Smooth muscle cell (in vitro differentiated cells): ENCODE results near the gene WDR73. TPM values are rescaled to one million over a fixed set of nuclear protein-coding genes. Genes with fewer than 3 reads are reported as not detected.

Experiments
- DNase-seq: peaks from one replicate; lab custom pipeline; 2025; ENCODE audit not compliant: unreplicated experiment; lab: John Stamatoyannopoulos, UW
- H2AFZ ChIP-seq: fragments of 200-600 bp; sonication (generic); 2 replicates; pipeline ENCODE4 v1.6.0; 2016; ENCODE audit warnings: antibody characterized with exemption, low read depth, mild to moderate bottlenecking
- H3F3A ChIP-seq: fragments of 200-600 bp; sonication (generic); 2 replicates; pipeline ENCODE4 v1.6.0; 2017; ENCODE audit warnings: antibody characterized with exemption, low read depth
- H3K27ac ChIP-seq: fragments of 200-600 bp; sonication (generic); 2 replicates; pipeline ENCODE4 v1.5.1; 2016; ENCODE audit warnings: low read depth, mild to moderate bottlenecking
- H3K27me3 ChIP-seq: fragments of 200-600 bp; sonication (generic); 2 replicates; pipeline ENCODE4 v1.6.1; 2016; ENCODE audit warnings: low read depth, mild to moderate bottlenecking
- H3K36me3 ChIP-seq: fragments of 200-600 bp; sonication (generic); 2 replicates; pipeline ENCODE4 v1.5.1; 2016; ENCODE audit warnings: low read depth
- H3K4me1 ChIP-seq: fragments of 200-600 bp; sonication (generic); 2 replicates; pipeline ENCODE4 v1.5.1; 2016; ENCODE audit warnings: low read depth
- H3K4me2 ChIP-seq: fragments of 200-600 bp; sonication (generic); 2 replicates; pipeline ENCODE4 v1.6.0; 2016; ENCODE audit warnings: mild to moderate bottlenecking
- H3K4me3 ChIP-seq: fragments of 200-600 bp; sonication (generic); 2 replicates; pipeline ENCODE4 v1.5.1; 2016; ENCODE audit warnings: mild to moderate bottlenecking
- H3K79me2 ChIP-seq: fragments of 200-600 bp; sonication (generic); 2 replicates; pipeline ENCODE4 v1.6.0; 2016; ENCODE audit warnings: low read depth, mild to moderate bottlenecking
- H3K9ac ChIP-seq: fragments of 200-600 bp; sonication (generic); 2 replicates; pipeline ENCODE4 v1.6.0; 2016; ENCODE audit warnings: low read depth
- H3K9me3 ChIP-seq: fragments of 200-600 bp; sonication (generic); replicated peaks from 2 replicates; pipeline ENCODE4 v1.5.1; 2016; ENCODE audit warnings: low read depth
- H4K20me1 ChIP-seq: fragments of 200-600 bp; sonication (generic); 2 replicates; pipeline ENCODE4 v1.6.0; 2016; ENCODE audit warnings: low read depth
- WGBS: methylation state at CpG from one replicate; pipeline ENCODE4 v1.1.7; 2016; ENCODE audit warnings: low lambda C conversion rate; 5-methylcytosine and 5-hydroxymethylcytosine counted together
- polyA plus RNA-seq: library from polyadenylated mRNA; unstranded; fragments of >200 nt; fragmentation: Nextera tagmentation; extraction: Ambion mirVana; gene quantifications from 2 replicates; pipeline ENCODE4 v1.2.1, GENCODE V29; 2016
- total RNA-seq: library from RNA; depleted of rRNA; stranded (reverse); fragments of >200 nt; gene quantifications from 2 replicates; pipeline ENCODE4 v1.2.3, GENCODE V29; 2014
- TF ChIP-seq, protein P1 (sequence below): fragments of 200-600 bp; sonication (generic); IDR thresholded peaks from 2 replicates; pipeline ENCODE4 v1.5.1; 2017; ENCODE audit warnings: borderline replicate concordance, mild to moderate bottlenecking, antibody characterized with exemption; ENCODE audit not compliant: insufficient read depth, poor library complexity, severe bottlenecking

Gene WDR73
- total and polyA plus RNA-seq, 2 experiments from 2014 or later, result 12.3 to 19.4 TPM

DNA sequence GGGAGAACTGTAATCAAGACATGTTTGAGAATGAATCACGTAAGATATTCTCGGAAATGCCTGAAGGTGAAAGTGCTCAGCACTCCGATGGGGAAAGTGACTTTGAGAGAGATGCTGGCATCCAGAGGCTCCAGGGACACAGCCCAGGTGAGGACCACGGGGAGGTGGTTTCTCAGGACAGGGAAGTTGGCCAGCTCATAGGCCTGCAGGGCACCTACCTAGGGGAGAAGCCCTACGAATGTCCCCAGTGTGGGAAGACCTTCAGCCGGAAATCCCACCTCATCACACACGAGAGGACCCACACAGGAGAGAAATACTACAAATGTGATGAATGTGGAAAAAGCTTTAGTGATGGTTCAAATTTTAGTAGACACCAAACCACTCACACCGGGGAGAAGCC is 33.5 kb downstream of the WDR73 start:
- H4K20me1 ChIP-seq, result peaks cover 20% of the 10 kb centered on the region
- no peaks in the 10 kb centered on the region for H3K27me3 ChIP-seq
- no peak overlapping the region for H3K4me3 ChIP-seq
- no peak overlapping the region for H3K9ac ChIP-seq
- TF ChIP-seq, protein P1, sequence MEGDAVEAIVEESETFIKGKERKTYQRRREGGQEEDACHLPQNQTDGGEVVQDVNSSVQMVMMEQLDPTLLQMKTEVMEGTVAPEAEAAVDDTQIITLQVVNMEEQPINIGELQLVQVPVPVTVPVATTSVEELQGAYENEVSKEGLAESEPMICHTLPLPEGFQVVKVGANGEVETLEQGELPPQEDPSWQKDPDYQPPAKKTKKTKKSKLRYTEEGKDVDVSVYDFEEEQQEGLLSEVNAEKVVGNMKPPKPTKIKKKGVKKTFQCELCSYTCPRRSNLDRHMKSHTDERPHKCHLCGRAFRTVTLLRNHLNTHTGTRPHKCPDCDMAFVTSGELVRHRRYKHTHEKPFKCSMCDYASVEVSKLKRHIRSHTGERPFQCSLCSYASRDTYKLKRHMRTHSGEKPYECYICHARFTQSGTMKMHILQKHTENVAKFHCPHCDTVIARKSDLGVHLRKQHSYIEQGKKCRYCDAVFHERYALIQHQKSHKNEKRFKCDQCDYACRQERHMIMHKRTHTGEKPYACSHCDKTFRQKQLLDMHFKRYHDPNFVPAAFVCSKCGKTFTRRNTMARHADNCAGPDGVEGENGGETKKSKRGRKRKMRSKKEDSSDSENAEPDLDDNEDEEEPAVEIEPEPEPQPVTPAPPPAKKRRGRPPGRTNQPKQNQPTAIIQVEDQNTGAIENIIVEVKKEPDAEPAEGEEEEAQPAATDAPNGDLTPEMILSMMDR, result no peak
- WGBS, result 97% methylated on average over 8 of the region's 8 CpGs
- DNase-seq, result no peak
- no peak overlapping the region for H3K4me2 ChIP-seq
- H3K4me1 ChIP-seq, result no peaks in the 10 kb centered on the region
- H3K9me3 ChIP-seq, result peaks cover 25% of the 10 kb centered on the region
- no peak overlapping the region for H2AFZ ChIP-seq
- H3K27ac ChIP-seq, result no peak overlapping the region
- H3K36me3 ChIP-seq, result peaks cover 27% of the 10 kb centered on the region
- H3K79me2 ChIP-seq, result peaks cover 19% of the 10 kb centered on the region
- H3F3A ChIP-seq, result no peaks in the 10 kb centered on the region

DNA sequence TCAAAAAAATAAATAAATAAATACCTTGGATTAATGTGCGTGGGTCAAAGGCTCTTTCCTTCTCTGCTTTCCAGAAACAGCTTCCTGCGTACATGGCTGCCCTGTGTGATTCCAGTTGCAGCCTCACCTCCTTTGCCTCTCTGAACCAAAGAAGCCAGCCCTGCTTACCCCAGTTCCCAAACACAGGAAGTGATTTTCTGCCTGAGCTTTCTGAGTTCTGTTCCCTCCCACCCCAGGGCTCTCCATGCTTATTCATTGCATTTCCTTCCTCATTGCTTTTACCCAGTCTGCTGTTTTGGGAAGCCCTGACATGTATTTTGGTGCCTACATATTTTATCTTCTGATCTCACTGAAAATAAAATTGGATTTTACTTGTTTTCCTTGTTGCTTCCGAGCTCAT is 37.8 kb downstream of the WDR73 start:
- WGBS, result 100% methylated on average over 3 of the region's 3 CpGs
- Histone ChIP-seq H3K4me1 (no peaks in the 10 kb centered on the region), H2AFZ (no peak overlapping the region)

DNA sequence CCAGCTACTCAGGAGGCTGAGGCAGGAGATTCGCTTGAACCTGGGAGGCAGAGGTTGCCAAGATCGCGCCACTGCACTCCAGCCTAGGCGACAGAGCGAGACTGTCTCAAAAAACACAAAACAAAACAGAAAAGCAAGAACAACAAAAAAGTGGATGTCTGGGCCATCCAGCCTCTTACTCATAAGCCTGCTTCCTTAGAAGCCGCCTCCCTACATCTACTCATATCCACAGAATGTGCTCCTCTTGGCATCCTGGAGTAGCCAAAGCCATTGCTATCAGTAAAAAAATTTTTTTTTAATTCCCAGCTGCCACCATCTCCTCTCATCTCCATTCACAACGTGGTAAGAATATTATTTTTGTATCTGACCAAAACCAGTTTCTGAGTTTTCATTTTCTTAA is 42.5 kb downstream of the WDR73 start:
- H3K79me2 ChIP-seq, result peaks cover 44% of the 10 kb centered on the region
- no peaks in the 10 kb centered on the region for H3K9me3 ChIP-seq
- no peak overlapping the region for H3K4me3 ChIP-seq
- TF ChIP-seq, protein P1, result no peak
- H3K27me3 ChIP-seq, result no peaks in the 10 kb centered on the region
- H3K9ac ChIP-seq, result no peak overlapping the region
- no peaks in the 10 kb centered on the region for H3K4me1 ChIP-seq
- DNase-seq, result no peak
- no peaks in the 10 kb centered on the region for H3K36me3 ChIP-seq
- 95% methylated on average over 7 of the region's 7 CpGs for WGBS
- H2AFZ ChIP-seq, result no peak overlapping the region
- H3K27ac ChIP-seq, result no peak overlapping the region
- peaks cover 98% of the 10 kb centered on the region for H4K20me1 ChIP-seq
- no peaks in the 10 kb centered on the region for H3F3A ChIP-seq
- no peak overlapping the region for H3K4me2 ChIP-seq

More for the DNA sequence above, 37.8 kb downstream of the WDR73 start:
- Histone ChIP-seq H3K27me3 (no peaks in the 10 kb centered on the region), H3K4me3 (no peak overlapping the region), H3K79me2 (peaks cover 32% of the 10 kb centered on the region), H3F3A (no peaks in the 10 kb centered on the region), H3K4me2 (no peak overlapping the region), H3K9me3 (peaks cover 13% of the 10 kb centered on the region), H3K36me3 (peaks cover 11% of the 10 kb centered on the region), H3K27ac (no peak overlapping the region), H4K20me1 (peaks cover 63% of the 10 kb centered on the region), H3K9ac (no peak overlapping the region)
- TF ChIP-seq, protein P1, result no peak
- DNase-seq, result no peak

DNA sequence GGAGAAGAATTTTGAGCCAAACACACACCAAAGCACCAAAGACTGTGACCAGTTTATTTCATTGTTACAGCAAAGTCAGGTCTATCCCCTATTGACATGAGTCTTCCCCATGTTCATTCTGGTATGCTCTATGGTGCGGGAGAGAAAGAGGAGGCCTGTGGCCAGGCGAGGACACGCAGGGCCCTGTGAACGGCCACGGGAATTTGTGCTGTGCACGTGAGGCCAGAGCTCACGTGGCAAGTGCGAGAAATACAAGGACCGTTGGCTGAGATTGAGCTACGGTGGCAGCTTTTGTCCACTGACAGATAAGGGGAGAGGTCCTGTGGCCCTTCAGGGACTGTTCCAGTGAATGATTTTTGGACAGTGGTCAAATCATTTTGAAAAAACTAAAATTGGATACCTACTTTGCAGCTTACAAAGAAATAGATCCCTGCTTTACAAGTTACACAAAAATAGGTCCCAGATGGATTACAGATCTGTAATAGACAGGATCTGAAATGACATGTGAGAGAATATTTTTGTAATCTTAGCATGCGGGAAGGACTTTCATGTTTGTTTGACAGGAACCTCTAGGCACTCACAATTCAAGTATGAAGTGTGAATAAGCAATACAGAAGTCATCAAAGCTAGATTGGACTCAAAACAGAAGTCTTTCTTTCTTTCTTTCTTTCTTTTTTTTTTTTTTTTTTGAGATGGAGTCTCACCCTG is 44.1 kb downstream of the WDR73 start:
- Histone ChIP-seq H3K4me3 (no peak overlapping the region), H3K9me3 (no peaks in the 10 kb centered on the region), H3K79me2 (peaks cover 44% of the 10 kb centered on the region), H3F3A (no peaks in the 10 kb centered on the region), H4K20me1 (peaks cover 98% of the 10 kb centered on the region), H3K9ac (no peak overlapping the region), H3K27ac (no peak overlapping the region), H3K4me1 (no peaks in the 10 kb centered on the region), H3K4me2 (no peak overlapping the region), H3K27me3 (no peaks in the 10 kb centered on the region), H3K36me3 (no peaks in the 10 kb centered on the region), H2AFZ (no peak overlapping the region)
- DNase-seq, result no peak
- TF ChIP-seq, protein P1, result no peak
- 97% methylated on average over 11 of the region's 11 CpGs for WGBS
